NOMO-1 (cell line): ENCODE results near the gene INTS6L.
"Not testable (repeated sequence)": the region's sequence is repeated elsewhere in the genome, so short reads cannot be mapped to it uniquely, and the experiment has no call there.

Experiments used
- DNase-seq, 2 experiments: peaks; one replicate each; lab custom pipeline; 2025; ENCODE audit not compliant: unreplicated experiment in 2 of 2; lab: John Stamatoyannopoulos, UW

The INTS6L gene

GRCh38 chrX:135522132-135522530, 1.7 kb downstream of the INTS6L start:
- no peak for DNase-seq

DNA sequence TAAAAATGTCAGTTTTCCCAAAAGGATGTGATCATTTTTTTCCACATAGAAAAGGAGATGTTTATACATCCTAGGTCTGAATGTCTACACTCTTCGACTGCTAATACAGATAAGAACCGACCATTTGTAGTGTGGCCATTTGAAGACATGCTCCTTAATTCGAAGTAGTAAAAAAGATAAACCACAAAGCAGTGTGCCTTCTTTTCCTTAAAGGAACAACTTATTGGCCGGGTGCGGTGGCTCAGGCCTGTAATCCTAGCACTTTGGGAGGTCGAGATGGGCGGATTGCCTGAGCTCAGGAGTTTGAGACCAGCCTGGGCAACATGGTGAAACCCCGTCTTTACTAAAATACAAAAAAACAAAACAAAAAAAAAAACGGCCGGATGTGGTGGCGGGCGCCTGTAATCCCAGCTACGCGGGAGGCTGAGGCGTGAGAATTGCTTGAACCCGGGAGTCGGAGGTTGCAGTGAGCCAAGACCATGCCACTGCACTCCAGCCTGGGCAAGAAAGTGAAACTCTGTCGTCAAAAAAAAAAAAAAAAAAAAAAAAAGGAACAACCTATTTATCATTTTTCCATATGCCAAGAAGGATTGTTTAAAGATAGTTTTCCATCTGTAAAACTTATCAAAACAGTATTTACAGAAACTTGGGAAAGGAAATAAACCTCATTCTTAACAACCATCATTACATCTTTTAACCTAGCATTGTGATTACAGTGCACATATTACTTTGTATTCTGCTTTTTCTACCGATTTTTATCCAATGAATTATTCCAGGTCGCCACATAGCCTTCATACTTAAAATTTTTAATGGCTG, 2.6 kb downstream of the INTS6L start:
- no peak for DNase-seq

DNA sequence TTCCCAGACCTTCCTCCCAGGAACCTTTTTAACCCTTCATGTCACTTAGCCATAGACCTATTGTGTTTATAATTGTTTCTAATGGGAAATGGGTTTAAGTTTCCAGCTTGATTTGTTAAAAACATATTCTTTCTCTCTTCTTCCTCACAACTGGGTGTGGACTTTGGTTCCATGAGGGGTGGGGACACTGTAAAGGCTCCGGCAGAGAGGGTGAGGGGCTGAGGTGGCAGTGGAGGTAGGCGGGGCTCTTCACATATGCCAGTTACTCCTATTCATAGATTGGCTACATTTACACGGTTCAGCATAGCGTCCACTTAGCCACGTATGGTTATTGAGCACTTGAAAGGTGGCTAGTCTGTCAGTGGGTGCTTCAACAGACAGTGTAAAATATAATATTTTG, 7.8 kb downstream of the INTS6L start:
- DNase-seq = no peak

DNA sequence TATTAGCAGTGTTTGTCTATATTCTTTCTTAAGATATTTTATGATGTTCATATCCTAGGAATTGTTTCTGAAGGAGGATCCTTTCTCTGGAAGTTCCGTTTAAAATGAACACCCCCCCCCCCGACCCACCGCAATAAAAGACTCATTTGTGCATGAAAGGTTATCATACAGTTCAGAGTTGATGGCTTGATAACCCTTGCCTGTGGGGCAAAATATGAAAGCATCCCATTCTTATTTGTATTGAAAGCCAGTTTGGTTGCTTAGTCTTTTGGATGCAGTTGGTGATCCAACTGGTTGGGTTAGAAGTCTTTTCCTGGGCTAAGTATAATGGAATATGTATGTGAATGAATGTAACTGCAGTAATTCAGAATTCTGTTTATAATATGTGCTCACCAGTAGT, 8.3 kb downstream of the INTS6L start:
- DNase-seq = no peak

- no peak for DNase-seq
These were observed 9.6 kb downstream of the INTS6L start for GRCh38 chrX:135530097-135530496.

DNA sequence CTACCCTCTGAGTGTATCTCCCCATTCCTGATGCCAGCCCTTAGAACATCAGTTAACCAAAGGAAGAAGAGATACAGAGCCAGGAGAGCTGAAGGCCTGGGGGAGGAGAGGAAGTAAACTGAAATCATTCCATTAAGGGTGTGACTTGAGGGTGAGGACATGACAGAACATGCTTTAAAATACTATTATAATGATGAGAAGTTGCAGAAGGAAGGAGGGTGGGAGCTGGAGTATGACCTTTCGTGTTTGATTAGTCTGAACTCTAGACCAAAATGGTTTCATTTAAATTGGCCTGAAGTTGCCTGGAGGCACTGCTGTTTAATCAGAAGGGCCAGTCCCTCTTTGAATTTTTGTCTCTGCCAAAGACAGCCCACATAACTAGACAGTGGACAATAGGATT, 11.4 kb downstream of the INTS6L start:
- peak; percentile 14 to 16 for DNase-seq

DNA sequence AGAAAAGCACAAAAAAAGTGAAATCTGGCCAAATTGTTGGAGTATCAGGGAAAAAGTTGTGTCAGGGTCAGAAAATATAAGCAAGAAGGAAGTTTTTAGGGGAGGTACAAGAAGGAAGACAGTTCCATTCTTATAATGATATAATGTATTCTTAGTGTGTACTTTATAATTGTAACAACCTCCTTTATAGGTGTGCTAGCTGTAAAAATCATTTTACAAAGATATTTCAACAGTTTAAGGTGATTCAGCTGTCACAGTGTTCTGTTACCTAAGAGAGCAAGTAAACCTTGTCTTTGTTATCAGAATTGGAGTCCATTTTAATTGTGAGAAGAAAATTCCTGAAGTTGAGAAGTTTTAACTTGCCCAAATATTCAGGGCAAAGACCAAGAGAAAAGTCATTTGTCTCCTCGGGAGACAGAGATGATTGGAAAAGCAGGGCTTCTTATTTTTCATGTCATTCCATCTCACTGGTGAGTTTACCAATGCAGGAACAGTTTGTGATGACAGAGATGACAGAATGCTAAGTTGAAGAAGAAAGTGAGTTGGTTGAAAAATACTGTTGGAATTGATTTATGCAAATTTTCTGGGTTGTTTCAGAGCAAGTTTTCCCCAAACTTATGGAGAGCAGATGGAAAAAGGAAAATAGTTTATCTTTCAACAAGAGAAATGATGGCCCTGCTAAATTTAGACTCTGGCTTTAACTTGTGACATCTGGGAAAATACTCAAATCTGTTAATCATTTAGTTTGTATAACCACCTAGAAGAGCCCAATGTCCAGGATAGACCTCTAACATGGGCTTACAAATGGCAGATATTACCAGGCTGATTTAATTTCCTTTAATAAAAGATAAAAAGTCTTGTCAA, 14.8 kb downstream of the INTS6L start:
- no peak for DNase-seq

DNA sequence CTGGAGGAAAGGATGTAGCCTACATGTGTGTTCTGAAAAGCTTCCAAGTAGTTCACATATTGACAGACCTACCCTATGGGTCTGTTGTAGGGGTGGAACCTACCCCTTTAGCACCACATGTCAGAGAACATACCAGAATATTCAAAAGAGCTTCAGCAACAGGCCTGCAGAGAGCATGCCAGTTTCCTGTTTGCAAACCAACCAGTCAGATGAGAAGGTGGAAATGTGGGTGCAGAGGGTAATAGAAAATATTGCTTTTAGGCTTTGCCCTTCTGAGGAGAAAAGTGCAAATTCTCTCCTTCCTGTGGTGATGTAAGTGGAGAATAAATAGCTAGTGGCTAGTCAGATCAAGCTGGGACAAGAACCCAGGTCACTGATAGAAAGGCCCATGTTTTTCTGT, 16.4 kb downstream of the INTS6L start:
- DNase-seq = no peak

DNA sequence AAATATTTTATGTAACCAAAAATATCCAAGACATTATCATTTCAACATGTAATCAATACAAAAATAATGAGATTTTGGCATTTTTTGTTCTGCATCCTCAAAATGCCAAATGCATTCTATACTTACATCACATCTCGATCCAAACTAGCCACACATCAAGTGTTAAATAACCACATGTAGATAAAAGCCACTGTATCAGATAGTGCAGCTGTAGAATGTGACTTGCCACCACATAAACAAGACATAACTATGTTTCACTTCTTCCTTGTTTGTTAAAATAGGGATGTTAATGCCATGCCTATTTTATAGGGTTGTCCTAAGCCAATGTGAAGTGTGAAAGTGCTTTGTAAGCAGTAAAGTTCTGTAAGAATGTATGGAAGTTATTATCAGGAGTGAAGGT, 20.9 kb downstream of the INTS6L start:
- DNase-seq = no peak

- DNase-seq = no peak
These were observed 22.7 kb downstream of the INTS6L start for GRCh38 chrX:135543172-135543571.

DNA sequence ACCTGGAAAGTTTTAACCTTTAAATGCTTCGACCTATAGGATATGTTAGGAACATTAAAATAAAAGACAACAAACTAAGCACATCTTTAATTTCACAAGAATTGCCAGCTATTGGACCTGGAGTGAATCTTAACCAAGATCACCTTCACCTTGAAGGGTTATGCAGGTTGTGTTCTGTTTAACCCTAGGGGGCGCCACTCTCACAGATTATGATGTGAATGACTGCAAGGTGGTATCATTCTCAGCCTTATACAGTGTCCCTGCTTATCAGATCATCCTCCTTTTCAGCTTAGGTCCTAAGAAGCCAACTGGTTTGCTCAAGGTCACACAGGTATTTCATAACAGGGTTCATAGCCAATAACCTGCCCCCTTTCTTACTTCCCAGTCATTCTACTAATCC, 23.5 kb downstream of the INTS6L start:
- DNase-seq = no peak

GRCh38 chrX:135544338-135544948, 24.0 kb downstream of the INTS6L start:
- DNase-seq = no peak

DNA sequence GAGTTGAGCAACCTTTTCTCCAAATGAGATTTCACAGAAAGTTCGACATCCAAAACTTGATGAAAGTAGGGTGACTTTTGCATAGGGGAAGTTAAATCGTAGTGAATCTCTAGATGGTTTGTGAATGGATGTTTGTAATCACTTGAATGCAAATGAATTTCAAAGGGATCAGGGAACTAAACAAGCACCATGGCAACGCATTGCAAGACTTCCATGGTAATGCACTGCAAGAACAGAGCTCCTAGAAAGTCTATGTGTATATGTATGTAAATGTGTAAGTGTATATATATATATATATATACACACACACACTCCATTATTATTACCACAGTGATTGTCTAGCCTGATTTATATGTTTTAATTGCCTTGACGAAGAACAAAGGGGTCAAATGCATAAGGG, 27.3 kb downstream of the INTS6L start:
- DNase-seq = no peak

DNA sequence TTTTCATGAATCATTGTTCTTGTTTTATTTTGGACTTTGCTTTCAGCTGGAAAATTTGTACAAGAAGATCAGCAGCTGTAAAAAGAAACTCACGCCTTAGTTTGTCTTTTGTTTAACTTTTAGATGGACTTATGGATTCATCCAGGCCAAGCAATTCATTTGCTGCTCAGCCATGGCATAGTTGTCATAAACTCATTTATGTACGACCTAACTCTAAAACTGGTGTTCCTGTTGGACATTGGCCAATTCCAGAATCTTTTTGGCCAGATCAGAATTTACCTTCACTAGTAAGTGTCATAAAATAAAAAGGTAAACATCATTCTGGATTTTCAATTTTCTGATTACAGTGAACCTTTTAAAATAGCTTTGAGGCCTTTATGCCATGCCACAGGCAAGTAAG, 29.1 kb downstream of the INTS6L start:
- DNase-seq = no peak

DNA sequence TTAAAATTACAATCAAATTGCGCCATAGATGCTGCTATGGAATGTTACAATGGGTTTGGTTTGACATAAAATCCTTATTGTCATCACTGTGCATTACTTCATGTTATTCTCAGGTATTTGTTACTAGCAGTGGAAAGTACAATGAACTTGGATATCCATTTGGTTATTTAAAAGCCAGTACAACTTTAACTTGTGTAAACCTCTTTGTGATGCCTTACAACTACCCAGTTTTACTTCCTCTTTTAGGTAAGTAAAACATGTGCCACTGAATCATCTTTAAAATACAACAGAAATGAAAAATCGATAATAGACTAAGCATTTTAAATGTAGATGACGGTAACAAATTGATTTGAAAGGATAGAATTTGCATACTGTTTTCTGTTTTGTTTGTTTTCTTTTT, 35.6 kb downstream of the INTS6L start:
- DNase-seq = peak in 1 of 2 experiments; percentile 48

- no peak for DNase-seq
These were observed 36.9 kb downstream of the INTS6L start for GRCh38 chrX:135557344-135557743.

GRCh38 chrX:135572436-135572835, 52.0 kb downstream of the INTS6L start:
- DNase-seq = peak in 1 of 2 experiments; percentile 0

DNA sequence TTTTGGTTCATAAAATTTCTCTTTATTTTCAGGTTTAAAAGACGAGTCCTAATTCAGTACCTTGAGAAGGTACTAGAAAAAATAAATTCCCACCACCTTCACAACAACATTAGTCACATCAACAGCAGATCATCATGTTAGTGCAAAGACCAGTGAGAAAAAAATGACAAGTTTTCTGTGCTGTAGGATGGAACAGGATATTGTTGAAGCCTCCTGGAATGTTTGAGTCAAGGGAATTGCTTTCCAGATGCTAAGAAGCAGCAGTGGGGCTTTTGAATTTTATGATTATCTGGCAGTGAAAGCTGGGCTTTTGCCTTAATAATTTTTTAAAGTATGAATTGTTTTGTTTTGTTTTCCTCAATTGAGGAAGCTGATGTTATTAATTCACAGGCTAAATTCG, 61.0 kb downstream of the INTS6L start:
- DNase-seq = no peak

DNA sequence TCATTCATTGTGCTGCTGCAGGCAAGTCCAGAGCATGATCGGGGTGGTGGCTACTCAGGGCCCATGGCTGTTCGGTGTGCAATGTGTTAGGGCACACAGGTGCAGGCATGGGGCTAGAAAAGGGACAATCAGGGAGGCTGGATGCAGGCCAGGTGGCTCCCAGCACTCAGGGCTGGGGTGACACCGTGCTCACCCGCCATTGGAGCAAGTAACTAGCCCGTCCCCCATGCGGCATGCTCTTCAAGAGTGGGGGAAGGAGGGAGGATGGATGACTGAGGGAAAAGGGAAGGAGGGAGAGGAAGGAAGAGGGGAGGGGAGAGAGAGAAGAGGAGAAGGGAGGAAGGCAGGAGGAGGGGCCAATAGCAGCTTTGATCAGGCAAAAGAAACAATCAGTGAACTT, 64.7 kb downstream of the INTS6L start:
- no peak for DNase-seq

DNA sequence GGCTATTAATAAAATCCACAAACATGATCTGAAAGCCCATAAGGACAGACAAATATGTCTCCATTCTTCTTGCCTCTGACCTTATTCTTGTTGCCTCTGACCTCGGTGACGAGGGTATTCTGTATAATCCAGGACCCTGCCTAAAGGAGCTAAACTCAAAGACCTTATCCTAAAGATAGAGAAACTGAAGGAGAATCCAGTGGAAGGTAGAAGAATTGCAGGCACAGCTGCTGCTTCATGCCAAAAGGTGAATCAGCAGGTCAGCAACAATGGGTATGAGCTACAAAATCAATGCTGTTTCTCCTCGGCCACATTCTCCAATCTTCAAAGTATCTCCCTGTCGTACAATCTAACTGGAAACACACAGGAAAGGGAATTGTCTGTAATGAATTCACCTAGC, 71.4 kb downstream of the INTS6L start:
- no peak for DNase-seq

DNA sequence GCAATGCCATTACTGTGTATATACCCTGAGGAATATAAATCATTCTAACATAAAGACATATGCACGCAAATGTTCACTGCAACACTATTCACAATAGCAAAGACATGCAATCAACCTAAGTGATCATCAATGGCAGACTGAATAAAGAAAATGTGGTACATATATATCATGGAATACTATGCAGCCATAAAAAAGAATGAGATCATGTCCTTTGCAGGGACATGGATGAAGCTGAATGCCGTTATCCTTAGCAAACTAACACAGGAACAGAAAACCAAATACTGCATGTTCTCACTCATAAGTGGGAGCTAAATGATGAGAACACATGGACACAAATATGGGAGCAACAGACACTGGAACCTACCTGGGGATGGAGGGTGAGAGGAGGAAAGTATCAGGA, 73.6 kb downstream of the INTS6L start:
- not testable (repeated sequence) for DNase-seq

- not testable (repeated sequence) for DNase-seq
These were observed 74.0 kb downstream of the INTS6L start for GRCh38 chrX:135594453-135594852.
